HG03135 (cell line): ENCODE data around the gene KIAA0753.
"Not testable (repeated sequence)": the region's sequence is repeated elsewhere in the genome, so short reads cannot be mapped to it uniquely, and the experiment has no call there.

Source experiments
- ATAC-seq: cut with Tn5 transposase; IDR thresholded peaks from one replicate; pipeline ENCODE4 v1.9.1; 2021; ENCODE audit warnings: mild to moderate bottlenecking, moderate library complexity; ENCODE audit not compliant: unreplicated experiment

Gene KIAA0753

GRCh38 chr17:6669479-6670212, 29.1 kb upstream of the KIAA0753 start:
- no peak for ATAC-seq

DNA sequence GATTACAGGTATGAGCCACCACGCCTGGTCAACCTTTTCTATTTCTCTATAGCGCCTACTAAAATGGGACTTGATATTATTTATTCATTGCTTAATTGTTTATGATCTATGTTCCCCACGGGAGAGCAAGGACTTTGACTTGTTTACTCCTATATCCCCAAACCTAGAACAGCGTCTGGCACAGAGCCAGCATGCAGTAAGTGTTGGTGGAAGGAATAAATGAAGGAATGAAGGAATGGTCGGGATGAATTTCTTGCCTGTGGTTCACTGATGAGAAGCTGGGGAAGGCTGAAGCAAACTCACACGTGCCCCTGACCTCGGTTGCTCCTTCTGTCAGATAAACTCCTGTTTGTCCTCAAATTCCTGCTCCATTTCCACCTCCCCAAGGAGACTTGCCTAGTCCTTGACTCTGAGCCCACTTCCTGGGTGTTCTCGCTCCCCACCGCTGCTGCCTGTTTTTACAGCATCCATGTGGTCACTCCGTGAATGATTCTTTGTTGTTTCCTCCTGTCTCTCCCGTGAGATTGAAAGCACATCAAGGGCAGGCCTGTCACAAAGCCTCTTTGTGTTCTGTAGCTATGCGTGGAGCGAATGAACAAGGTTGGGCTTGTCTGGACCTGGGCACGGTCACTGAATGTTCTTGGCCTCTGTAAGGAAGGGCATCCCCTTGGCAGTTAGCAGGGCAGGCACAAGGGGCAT, 28.4 kb upstream of the KIAA0753 start:
- no peak for ATAC-seq

DNA sequence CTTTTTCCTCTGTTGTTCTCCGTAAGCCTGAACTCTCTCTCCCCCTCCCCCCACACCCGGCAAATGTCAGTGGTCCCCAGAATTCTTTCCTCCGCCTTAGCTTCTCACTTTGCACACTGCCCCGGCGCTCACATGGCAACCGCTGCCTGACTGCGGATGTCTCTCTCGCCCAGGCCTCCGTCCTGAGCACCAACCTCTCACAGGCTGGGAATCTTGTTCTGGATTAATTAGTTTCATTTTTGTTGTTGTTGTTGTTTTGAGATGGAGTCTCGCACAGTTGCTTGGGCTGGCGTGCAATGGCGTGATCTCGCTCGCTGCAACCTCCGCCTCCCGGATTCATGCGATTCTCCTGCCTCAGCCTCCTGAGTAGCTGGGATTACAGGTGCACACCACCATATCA, 27.7 kb upstream of the KIAA0753 start:
- ATAC-seq, result no peak

DNA sequence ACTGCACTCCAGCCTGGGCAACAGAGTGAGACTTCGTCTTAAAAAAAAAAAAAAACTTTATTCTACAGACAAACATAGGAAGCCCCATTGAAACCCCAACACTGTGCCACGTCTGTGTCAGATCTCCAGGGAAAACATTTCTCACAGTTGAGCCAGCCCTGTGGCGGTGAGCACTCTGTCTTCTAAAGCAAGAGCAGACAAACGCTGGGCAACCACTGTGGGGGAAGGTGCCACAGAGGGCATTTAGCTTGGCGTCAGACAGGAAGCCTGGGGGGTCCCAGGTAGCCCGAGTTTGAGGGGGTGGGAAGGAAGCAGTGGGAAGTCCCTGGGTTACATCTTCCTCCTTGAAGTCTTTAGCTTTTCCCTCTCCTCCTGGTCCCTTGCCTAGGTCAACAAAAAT, 27.0 kb upstream of the KIAA0753 start:
- no peak for ATAC-seq

DNA sequence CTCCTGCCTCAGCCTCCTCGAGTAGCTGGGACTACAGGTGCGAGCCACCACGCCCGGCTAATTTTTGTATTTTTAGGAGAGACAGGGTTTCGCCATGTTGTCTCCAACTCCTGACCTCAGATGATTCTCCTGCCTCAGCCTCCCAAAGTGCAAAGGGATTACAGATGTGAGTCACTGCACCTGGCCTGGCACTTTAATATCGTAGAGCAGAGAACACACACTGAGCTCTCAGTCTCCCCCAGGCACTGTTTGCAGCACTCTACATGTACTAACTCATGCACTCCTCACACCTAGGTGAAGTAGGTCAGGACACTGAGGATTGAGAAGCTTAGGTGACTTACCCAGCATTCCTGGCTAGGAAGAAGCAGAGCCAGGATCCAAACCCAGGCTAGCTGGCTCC, 26.0 kb upstream of the KIAA0753 start:
- no peak for ATAC-seq

GRCh38 chr17:6666077-6666521, 25.6 kb upstream of the KIAA0753 start:
- no peak for ATAC-seq

DNA sequence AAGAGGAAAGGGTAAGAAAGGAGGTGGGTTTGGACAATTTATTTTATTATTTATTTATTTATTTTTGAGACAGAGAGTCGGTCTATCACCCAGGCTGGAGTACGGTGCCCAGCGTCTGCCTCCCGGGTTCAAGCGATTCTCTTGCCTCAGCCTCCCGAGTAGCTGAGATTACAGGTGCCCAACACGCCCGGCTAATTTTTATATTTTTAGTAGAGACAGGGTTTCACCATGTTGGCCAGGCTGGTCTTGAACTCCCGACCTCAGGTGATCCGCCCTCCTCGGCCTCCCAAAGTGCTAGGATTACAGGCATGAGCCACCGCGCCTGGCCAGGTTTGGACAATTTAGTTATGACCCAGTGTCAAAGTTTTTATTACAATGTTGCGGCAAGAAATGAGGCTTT, 22.7 kb upstream of the KIAA0753 start:
- ATAC-seq, result not testable (repeated sequence)

- no peak for ATAC-seq
Observed at GRCh38 chr17:6661464-6661848, 20.9 kb upstream of the KIAA0753 start.

- ATAC-seq, result no peak
Observed at GRCh38 chr17:6660805-6661463, 20.4 kb upstream of the KIAA0753 start.

DNA sequence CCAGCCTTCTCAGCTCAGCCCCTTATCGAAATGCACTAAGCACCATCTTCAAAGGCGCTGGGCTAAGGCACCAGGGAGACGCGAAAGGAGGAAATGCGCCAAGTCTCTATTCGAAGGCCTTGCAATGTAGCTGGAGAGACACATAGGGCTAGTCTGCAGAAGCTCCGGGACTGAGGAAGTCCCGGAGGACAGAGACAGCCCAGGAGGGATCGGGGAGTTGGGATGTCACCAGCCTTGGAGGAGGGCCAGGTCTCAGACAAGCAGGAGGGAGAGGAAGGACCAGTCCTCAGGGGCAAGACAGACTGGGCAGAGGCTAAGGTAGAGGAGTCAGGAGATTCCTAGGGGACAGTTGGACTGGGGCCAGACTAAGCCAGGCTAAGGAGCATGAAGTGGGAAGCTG, 19.6 kb upstream of the KIAA0753 start:
- no peak for ATAC-seq

- ATAC-seq, result not testable (repeated sequence)
Observed at GRCh38 chr17:6658411-6658810, 17.9 kb upstream of the KIAA0753 start.

DNA sequence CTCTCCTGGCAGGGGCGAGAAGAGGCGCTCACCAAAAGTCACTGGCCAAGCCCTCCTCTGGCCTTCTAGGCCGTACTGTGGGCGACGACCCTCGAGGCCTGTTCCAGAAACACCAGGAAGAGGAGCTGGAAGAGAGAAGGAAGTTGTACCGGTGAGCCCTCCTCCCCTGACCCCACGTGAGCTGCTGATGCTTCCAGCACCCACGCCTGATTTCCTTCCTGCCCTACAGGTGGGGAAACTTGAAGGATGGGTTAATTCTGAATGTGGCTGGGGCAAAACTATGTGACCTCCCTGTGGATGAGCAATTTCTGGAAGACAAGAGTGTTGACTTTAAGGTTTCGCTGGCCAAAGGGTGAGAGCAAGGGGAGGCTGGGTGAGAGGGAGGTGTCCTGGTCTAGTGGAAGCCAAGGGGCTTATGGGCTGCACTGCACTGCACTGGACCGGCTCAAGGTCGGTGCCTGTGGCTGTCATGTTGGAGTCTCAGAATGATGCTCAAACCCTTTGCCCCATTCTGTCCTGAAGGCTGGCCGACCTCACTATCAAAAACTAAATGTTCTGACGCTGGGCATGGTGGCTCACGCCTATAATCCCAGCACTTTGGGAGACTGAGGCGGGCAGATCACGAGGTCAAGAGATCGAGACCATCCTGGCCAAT, 17.2 kb upstream of the KIAA0753 start:
- ATAC-seq, result no peak

DNA sequence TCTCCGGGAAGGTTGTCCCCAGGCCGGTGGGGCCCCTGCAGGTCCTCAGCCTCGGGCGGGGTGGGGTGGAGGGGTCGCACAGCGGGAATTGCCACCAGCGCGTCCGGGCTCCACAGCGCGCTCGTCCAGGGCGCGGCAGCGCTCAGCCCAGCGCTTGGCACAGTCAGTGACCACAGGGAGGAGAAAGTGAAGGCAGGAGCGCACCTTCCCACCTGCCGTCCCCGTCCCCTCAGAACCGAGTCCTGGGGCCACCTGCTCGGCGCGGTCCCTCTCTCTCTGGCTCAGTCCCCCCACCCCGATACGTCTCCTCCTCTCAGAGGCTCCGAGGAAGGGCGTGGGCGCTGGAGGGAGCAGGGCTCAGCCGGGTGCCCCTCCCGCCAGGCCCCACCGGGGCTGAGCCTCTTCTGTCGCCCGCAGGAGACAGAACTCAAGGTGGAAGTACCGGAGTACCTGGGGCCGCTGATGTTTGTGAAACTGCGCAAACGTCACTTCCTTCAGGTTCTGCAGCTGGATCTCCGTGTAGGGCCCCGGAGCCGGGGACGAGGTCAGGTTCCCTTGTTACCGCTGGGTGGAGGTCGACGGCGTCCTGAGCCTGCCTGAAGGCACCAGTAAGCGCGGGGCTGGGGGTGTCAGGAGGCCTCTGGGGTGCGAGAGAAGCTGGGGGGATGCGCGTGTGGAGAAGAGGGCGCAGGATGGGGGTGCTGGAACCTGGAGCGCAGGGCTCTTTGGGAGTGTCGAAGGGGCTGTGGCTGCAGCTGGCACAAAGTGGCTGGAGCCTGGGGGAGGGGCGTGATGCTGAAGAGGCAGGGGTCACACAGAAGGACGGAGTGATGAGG, 16.5 kb upstream of the KIAA0753 start:
- not testable (repeated sequence) for ATAC-seq

- not testable (repeated sequence) for ATAC-seq
Observed at GRCh38 chr17:6655732-6656361, 15.3 kb upstream of the KIAA0753 start.

- no peak for ATAC-seq
Observed at GRCh38 chr17:6654841-6655731, 14.6 kb upstream of the KIAA0753 start.

GRCh38 chr17:6651919-6652452, 11.5 kb upstream of the KIAA0753 start:
- ATAC-seq, result no peak

DNA sequence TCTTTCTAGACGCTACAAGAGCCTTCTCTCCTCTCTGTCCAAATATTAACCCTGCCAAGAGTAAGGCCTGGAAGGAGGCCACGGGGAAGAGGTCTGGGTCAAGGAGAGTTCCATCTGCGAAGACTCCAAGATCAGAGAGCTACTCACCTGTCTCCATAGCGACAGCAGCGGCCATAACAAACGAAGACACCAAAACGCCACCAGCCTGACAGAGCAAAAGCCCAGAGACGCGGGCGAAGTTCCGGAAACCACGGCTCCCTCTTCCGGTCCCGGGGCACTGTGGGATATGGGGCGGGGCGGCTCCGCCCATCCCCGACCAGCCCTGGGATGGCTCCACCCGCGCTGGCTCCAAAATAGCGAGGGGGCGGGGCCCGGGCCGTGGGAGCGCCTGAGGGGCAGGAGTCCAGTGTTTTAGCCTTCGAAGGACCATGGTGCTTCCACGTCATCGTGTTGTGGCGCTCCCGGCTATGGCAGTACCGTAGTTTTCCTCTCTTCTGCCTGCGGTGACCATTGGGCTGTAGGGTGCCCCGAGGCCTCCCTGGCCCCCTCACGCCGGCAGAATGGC, 10.9 kb upstream of the KIAA0753 start, which contains the start of the genes C17orf100 and MED31:
TSS of gene C17orf100 (plus strand) at position 409 of the 565 bp plus-strand sequence. CDS start at position 561, 152 bp downstream.
TSS of gene MED31 (minus strand) at position 252 of the 565 bp plus-strand sequence. CDS start at position 175, 77 bp downstream.
- peak; percentile 80 for ATAC-seq

- ATAC-seq, result no peak
Observed at GRCh38 chr17:6648181-6648580, 7.7 kb upstream of the KIAA0753 start.
